Stimulated activated naive CD8-positive, alpha-beta T cell treated with anti-CD3 and anti-CD28 coated beads, Interleukin-15, Interleukin-2, amounts not matched to agents 100 ng/mL and 50 ng/mL, for 24 hours (primary cell): ENCODE measurements around the gene TRPC6.

Source experiments
- H3K27ac Mint-ChIP-seq: one replicate; pipeline ENCODE4 v1.8.0; 2021; ENCODE audit warnings: mild to moderate bottlenecking, mixed read lengths
- H3K27me3 Mint-ChIP-seq: one replicate; pipeline ENCODE4 v1.8.0; 2021; ENCODE audit warnings: mixed read lengths
- H3K36me3 Mint-ChIP-seq: one replicate; pipeline ENCODE4 v1.8.0; 2021; ENCODE audit warnings: low read depth, mixed read lengths
- H3K4me1 Mint-ChIP-seq: one replicate; pipeline ENCODE4 v1.8.0; 2021; ENCODE audit warnings: low read depth, mixed read lengths
- H3K4me3 Mint-ChIP-seq: one replicate; pipeline ENCODE4 v1.8.0; 2021; ENCODE audit warnings: mild to moderate bottlenecking, mixed read lengths
- H3K9me3 Mint-ChIP-seq: one replicate; pipeline ENCODE4 v1.8.0; 2021; ENCODE audit warnings: mixed read lengths

Gene TRPC6

GRCh38 chr11:101566626-101567025 is 17.2 kb downstream of the TRPC6 start:
- no peaks in the 10 kb centered on the region for H3K36me3 Mint-ChIP-seq
- H3K4me1 Mint-ChIP-seq: no peaks in the 10 kb centered on the region
- no peak overlapping the region for H3K4me3 Mint-ChIP-seq
- peaks cover 11% of the 10 kb centered on the region for H3K9me3 Mint-ChIP-seq
- H3K27ac Mint-ChIP-seq: no peak overlapping the region
- no peaks in the 10 kb centered on the region for H3K27me3 Mint-ChIP-seq

GRCh38 chr11:101563166-101563565 is 20.6 kb downstream of the TRPC6 start:
- Mint-ChIP-seq H3K9me3 (no peaks in the 10 kb centered on the region), H3K36me3 (no peaks in the 10 kb centered on the region), H3K27ac (no peak overlapping the region), H3K27me3 (no peaks in the 10 kb centered on the region), H3K4me3 (no peak overlapping the region), H3K4me1 (no peaks in the 10 kb centered on the region)

GRCh38 chr11:101555366-101555765 is 28.4 kb downstream of the TRPC6 start:
- H3K27ac Mint-ChIP-seq: no peak overlapping the region
- no peaks in the 10 kb centered on the region for H3K27me3 Mint-ChIP-seq
- no peaks in the 10 kb centered on the region for H3K36me3 Mint-ChIP-seq
- no peak overlapping the region for H3K4me3 Mint-ChIP-seq
- no peaks in the 10 kb centered on the region for H3K9me3 Mint-ChIP-seq
- no peaks in the 10 kb centered on the region for H3K4me1 Mint-ChIP-seq

GRCh38 chr11:101553891-101554292 is 29.9 kb downstream of the TRPC6 start:
- no peaks in the 10 kb centered on the region for H3K36me3 Mint-ChIP-seq
- no peaks in the 10 kb centered on the region for H3K27me3 Mint-ChIP-seq
- H3K9me3 Mint-ChIP-seq: no peaks in the 10 kb centered on the region
- no peak overlapping the region for H3K27ac Mint-ChIP-seq
- no peaks in the 10 kb centered on the region for H3K4me1 Mint-ChIP-seq
- no peak overlapping the region for H3K4me3 Mint-ChIP-seq

GRCh38 chr11:101552888-101553287 is 30.9 kb downstream of the TRPC6 start:
- no peak overlapping the region for H3K4me3 Mint-ChIP-seq
- no peaks in the 10 kb centered on the region for H3K36me3 Mint-ChIP-seq
- no peaks in the 10 kb centered on the region for H3K27me3 Mint-ChIP-seq
- no peaks in the 10 kb centered on the region for H3K9me3 Mint-ChIP-seq
- H3K27ac Mint-ChIP-seq: no peak overlapping the region
- H3K4me1 Mint-ChIP-seq: no peaks in the 10 kb centered on the region

GRCh38 chr11:101528541-101528940 is 55.3 kb downstream of the TRPC6 start:
- H3K4me3 Mint-ChIP-seq: no peak overlapping the region
- no peaks in the 10 kb centered on the region for H3K9me3 Mint-ChIP-seq
- H3K27ac Mint-ChIP-seq: no peak overlapping the region
- no peaks in the 10 kb centered on the region for H3K4me1 Mint-ChIP-seq
- H3K36me3 Mint-ChIP-seq: no peaks in the 10 kb centered on the region
- no peaks in the 10 kb centered on the region for H3K27me3 Mint-ChIP-seq

GRCh38 chr11:101523634-101524260 is 60.1 kb downstream of the TRPC6 start:
- H3K36me3 Mint-ChIP-seq: no peaks in the 10 kb centered on the region
- no peaks in the 10 kb centered on the region for H3K9me3 Mint-ChIP-seq
- H3K27ac Mint-ChIP-seq: no peak overlapping the region
- H3K27me3 Mint-ChIP-seq: no peaks in the 10 kb centered on the region
- no peaks in the 10 kb centered on the region for H3K4me1 Mint-ChIP-seq
- no peak overlapping the region for H3K4me3 Mint-ChIP-seq

GRCh38 chr11:101523193-101523592 is 60.6 kb downstream of the TRPC6 start:
- H3K4me3 Mint-ChIP-seq: no peak overlapping the region
- H3K36me3 Mint-ChIP-seq: no peaks in the 10 kb centered on the region
- H3K27ac Mint-ChIP-seq: no peak overlapping the region
- no peaks in the 10 kb centered on the region for H3K9me3 Mint-ChIP-seq
- H3K27me3 Mint-ChIP-seq: no peaks in the 10 kb centered on the region
- no peaks in the 10 kb centered on the region for H3K4me1 Mint-ChIP-seq

- Mint-ChIP-seq H3K27me3 (no peaks in the 10 kb centered on the region), H3K36me3 (no peaks in the 10 kb centered on the region), H3K4me1 (no peaks in the 10 kb centered on the region), H3K4me3 (no peak overlapping the region), H3K9me3 (no peaks in the 10 kb centered on the region), H3K27ac (no peak overlapping the region)
Measured at GRCh38 chr11:101521821-101522220, 62.0 kb downstream of the TRPC6 start.

- Mint-ChIP-seq H3K9me3 (no peaks in the 10 kb centered on the region), H3K27ac (no peak overlapping the region), H3K36me3 (no peaks in the 10 kb centered on the region), H3K4me3 (no peak overlapping the region), H3K4me1 (no peaks in the 10 kb centered on the region), H3K27me3 (no peaks in the 10 kb centered on the region)
Measured at GRCh38 chr11:101516546-101516945, 67.3 kb downstream of the TRPC6 start.

- H3K27me3 Mint-ChIP-seq: no peaks in the 10 kb centered on the region
- H3K4me3 Mint-ChIP-seq: no peak overlapping the region
- H3K4me1 Mint-ChIP-seq: no peaks in the 10 kb centered on the region
- H3K9me3 Mint-ChIP-seq: peaks cover 4% of the 10 kb centered on the region
- no peaks in the 10 kb centered on the region for H3K36me3 Mint-ChIP-seq
- no peak overlapping the region for H3K27ac Mint-ChIP-seq
Measured at GRCh38 chr11:101511065-101511464, 72.7 kb downstream of the TRPC6 start.

- H3K4me3 Mint-ChIP-seq: no peak overlapping the region
- H3K27me3 Mint-ChIP-seq: no peaks in the 10 kb centered on the region
- H3K4me1 Mint-ChIP-seq: no peaks in the 10 kb centered on the region
- H3K27ac Mint-ChIP-seq: no peak overlapping the region
- no peaks in the 10 kb centered on the region for H3K36me3 Mint-ChIP-seq
- peaks cover 4% of the 10 kb centered on the region for H3K9me3 Mint-ChIP-seq
Measured at GRCh38 chr11:101510591-101510990, 73.2 kb downstream of the TRPC6 start.

GRCh38 chr11:101509922-101510321 is 73.9 kb downstream of the TRPC6 start:
- no peaks in the 10 kb centered on the region for H3K4me1 Mint-ChIP-seq
- no peaks in the 10 kb centered on the region for H3K36me3 Mint-ChIP-seq
- H3K27me3 Mint-ChIP-seq: no peaks in the 10 kb centered on the region
- peaks cover 4% of the 10 kb centered on the region for H3K9me3 Mint-ChIP-seq
- H3K4me3 Mint-ChIP-seq: no peak overlapping the region
- no peak overlapping the region for H3K27ac Mint-ChIP-seq

- Mint-ChIP-seq H3K4me3 (no peak overlapping the region), H3K36me3 (no peaks in the 10 kb centered on the region), H3K27ac (no peak overlapping the region), H3K9me3 (peaks cover 4% of the 10 kb centered on the region), H3K4me1 (no peaks in the 10 kb centered on the region), H3K27me3 (no peaks in the 10 kb centered on the region)
Measured at GRCh38 chr11:101508370-101508769, 75.4 kb downstream of the TRPC6 start.

- Mint-ChIP-seq H3K4me1 (no peaks in the 10 kb centered on the region), H3K27ac (no peak overlapping the region), H3K27me3 (no peaks in the 10 kb centered on the region), H3K4me3 (no peak overlapping the region), H3K36me3 (no peaks in the 10 kb centered on the region), H3K9me3 (peaks cover 11% of the 10 kb centered on the region)
Measured at GRCh38 chr11:101498891-101499290, 84.9 kb downstream of the TRPC6 start.

- Mint-ChIP-seq H3K27ac (no peak overlapping the region), H3K4me1 (no peaks in the 10 kb centered on the region), H3K36me3 (no peaks in the 10 kb centered on the region), H3K9me3 (peaks cover 14% of the 10 kb centered on the region), H3K27me3 (no peaks in the 10 kb centered on the region), H3K4me3 (no peak overlapping the region)
Measured at GRCh38 chr11:101497291-101497690, 86.5 kb downstream of the TRPC6 start.
